Stimulated activated CD4-positive, alpha-beta T cell treated with anti-CD3 and anti-CD28 coated beads, Interleukin-15, amount 100 ng/mL, for 1 hour (primary cell): Measurements from ENCODE around the gene HOXD12.

Experiments used
- DNase-seq, 2 donors: peaks; one replicate each; pipeline ENCODE4 v3.0.0-alpha.2; 2020; ENCODE audit warnings: low read depth in 1 of 2, low spot score in 1 of 2

Gene HOXD12

DNA sequence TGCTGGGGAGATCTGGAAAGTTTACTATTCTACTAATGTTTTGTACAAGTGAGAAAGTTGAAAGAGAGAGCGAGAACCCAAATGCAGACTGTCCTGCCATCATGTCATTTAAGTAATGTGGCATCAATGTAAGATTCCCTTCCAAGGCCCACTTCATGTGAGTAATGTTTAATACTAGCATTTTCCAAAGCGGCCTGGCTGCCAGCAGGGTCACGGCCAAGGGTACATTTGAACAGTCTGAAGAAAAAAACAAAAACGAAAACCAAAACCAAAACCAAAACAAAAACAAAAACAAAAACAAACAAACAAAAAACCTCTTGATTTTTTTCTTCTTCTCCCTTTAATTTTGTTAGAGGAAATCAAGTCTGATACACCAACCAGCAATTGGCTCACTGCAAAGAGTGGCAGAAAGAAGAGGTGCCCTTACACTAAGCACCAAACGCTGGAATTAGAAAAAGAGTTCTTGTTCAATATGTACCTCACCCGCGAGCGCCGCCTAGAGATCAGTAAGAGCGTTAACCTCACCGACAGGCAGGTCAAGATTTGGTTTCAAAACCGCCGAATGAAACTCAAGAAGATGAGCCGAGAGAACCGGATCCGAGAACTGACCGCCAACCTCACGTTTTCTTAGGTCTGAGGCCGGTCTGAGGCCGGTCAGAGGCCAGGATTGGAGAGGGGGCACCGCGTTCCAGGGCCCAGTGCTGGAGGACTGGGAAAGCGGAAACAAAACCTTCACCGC is 19.2 kb downstream of the HOXD12 start:
- DNase-seq: no peak

DNA sequence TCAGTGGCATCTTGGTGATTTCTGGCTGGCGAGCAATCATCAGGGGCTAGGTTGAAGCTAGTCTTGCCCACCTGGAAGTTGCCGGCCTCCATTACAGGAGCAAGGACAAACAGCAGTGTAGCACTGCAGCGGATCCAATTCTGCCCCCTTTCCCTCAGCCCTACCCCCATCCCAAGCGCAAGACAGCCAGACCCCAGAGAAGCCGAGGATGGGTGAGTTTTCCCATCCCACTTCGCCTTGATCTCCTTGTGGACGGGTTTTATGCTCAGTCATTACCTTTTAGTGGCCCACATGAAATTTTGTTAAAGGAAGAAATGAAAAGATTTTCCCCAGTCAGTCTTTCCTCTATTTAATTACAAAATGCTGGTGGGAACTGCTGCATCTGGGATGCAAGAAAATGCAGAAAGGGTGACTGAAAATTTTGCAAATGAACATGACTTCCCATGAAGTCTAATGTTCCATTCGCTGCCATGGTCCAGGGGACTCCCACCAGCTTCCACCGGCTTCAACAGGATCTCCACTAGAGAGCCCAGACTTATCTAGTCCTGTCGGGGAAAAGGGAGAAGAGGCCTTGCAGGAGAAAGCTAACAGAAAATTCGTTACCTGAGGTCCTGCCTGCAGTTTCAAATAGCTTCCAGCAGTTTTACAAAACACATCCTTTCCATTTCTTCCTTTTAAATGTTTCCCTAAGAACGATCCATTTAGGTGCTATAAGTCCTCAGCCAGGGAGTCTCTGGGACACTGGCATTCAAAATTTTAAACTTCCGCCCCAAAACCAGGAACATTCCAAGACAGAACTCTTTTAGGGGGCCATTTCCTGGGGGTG is 21.0 kb downstream of the HOXD12 start:
- DNase-seq: no peak

DNA sequence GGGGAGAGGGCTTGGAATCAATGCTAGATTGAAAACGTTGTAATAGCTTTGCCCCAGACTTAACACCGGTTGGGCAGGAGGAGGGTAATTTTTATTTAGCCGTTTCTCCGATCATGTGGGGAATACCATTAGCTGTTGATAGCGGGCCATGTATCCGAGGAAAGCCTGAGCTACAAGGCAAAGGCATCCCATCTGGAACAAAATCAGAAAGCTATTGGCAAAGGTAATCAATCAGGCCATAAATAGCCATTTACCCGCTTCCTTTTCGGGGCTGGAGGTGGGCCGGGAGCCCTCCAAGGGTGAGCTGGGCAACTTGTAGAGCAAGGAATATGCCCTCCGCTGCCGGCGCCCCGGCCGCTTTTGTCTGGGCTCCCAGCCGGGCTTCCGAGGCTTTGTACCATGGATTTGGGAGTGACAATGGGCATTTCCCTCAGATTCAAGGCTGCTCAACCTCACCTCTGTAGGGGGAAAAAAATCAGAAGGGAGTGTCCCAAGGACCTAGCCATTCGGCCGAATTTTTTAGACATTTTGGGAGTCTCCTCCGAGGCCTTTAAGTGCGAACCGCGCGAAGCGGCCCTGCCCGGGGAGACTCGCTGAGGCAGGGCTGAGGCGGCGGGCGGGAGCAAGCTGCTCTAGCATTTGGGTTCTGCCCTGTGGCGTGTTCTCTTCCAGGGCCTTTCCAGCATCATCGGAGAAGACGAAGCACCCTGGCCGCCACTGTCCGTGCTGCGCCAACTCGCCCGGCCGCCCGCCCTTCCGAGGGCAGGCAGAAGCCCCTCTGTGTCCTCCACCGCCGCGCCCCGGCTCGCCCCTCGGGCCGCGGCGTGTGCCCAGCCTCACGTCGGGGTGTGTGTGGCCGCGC is 21.8 kb downstream of the HOXD12 start:
- no peak for DNase-seq

DNA sequence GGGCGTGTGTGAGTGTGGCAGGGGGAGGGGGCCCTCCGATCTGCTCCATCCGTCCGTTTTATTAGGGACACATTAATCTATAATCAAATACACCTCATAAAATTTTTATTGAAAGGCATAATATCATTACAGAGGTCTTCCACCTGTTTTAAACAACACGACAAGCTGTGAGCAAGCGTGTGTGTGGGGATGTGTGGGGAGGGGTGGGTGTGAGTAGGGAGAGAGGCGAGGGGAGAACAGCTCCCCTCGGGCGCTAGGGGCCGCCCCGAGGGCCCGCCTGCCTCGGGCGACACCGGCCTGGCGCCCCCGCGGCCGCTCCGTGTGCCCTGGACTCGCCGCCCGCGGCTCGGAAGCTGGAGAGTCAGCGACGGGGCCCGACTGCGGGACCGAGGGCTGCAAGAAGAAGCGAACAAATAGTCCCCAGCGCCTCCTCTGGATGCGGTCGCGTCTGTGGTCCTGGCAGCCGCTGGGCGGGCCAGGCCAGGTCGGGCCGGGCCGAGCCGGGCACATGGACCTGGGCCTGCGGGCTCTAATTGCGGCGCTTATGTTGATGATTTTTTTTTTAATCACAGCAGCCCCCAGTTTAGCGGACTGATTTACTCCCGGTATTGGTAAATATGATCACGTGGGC is 22.6 kb downstream of the HOXD12 start:
- DNase-seq: no peak

DNA sequence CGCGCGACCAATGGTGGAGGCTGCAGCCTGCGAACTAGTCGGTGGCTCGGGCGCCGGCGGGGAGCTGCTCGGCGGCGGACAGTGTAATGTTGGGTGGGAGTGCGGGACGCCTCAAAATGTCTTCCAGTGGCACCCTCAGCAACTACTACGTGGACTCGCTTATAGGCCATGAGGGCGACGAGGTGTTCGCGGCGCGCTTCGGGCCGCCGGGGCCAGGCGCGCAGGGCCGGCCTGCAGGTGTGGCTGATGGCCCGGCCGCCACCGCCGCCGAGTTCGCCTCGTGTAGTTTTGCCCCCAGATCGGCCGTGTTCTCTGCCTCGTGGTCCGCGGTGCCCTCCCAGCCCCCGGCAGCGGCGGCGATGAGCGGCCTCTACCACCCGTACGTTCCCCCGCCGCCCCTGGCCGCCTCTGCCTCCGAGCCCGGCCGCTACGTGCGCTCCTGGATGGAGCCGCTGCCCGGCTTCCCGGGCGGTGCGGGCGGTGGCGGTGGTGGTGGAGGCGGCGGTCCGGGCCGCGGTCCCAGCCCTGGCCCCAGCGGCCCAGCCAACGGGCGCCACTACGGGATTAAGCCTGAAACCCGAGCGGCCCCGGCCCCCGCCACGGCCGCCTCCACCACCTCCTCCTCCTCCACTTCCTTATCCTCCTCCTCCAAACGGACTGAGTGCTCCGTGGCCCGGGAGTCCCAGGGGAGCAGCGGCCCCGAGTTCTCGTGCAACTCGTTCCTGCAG is 23.3 kb downstream of the HOXD12 start, which contains the start of gene HOXD9:
Gene HOXD9, plus strand, starts transcription at position 37 of the 728 bp plus-strand sequence. Its CDS starts 50 bp downstream, at position 87.
- no peak for DNase-seq

DNA sequence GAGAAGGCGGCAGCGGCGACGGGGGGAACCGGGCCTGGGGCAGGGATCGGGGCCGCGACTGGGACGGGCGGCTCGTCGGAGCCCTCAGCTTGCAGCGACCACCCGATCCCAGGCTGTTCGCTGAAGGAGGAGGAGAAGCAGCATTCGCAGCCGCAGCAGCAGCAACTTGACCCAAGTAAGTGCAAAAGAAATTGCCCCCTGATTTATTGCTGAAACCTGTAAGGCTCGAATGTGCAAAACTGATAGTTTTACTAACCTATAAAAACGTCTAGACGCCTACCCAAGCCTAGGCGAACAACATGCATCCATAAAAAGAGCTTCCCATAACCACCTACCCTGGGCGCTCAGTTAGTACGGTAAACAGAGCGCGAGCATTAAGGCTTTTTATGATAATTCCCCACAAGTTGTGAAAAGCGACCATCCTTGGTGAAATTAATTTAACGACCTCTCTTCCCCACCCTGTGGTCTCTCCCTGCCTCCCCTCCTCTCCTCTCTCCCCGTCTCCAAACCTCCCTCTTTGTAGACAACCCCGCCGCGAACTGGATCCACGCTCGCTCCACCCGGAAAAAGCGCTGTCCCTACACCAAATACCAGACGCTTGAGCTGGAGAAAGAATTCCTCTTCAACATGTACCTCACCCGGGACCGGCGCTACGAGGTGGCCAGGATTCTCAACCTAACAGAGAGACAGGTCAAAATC is 24.0 kb downstream of the HOXD12 start:
- DNase-seq: no peak

DNA sequence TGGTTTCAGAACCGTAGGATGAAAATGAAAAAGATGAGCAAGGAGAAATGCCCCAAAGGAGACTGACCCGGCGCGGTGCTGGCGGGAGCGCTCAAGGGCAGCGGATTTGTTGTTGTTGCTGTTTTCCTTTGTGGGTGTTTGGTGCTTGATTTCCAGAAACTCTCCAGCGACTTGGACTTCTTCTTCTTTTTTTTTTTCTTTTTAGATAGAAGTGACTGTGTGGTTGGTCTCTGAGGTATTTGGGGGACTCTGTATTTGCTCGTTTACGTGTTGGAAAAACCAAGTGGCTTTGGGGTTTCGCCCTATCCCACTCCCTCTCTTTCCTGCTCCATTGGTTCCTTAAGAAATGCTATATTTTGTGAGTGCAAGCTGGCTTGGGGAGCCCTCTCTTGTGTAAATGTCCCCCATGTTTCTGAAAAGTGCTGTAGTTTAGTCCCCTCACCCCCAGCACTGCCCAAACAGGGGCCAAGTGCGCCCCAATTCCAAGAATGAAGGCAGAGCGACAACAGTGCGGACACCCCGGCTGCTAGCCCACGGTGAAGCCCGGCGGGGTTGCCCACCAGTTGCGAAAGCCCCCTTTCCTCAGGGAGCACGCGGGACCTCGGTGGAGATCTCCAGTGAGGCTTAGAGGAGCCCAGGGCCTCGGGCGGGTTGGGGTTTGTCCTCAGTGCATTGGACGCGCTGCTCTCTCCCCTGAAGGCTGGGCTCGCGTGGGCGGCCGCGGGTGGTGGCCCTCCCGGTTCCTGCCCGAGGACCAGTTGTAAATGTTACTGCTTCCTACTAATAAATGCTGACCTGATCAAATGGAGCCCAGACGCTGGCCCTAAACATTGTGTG is 24.7 kb downstream of the HOXD12 start:
- DNase-seq: no peak

DNA sequence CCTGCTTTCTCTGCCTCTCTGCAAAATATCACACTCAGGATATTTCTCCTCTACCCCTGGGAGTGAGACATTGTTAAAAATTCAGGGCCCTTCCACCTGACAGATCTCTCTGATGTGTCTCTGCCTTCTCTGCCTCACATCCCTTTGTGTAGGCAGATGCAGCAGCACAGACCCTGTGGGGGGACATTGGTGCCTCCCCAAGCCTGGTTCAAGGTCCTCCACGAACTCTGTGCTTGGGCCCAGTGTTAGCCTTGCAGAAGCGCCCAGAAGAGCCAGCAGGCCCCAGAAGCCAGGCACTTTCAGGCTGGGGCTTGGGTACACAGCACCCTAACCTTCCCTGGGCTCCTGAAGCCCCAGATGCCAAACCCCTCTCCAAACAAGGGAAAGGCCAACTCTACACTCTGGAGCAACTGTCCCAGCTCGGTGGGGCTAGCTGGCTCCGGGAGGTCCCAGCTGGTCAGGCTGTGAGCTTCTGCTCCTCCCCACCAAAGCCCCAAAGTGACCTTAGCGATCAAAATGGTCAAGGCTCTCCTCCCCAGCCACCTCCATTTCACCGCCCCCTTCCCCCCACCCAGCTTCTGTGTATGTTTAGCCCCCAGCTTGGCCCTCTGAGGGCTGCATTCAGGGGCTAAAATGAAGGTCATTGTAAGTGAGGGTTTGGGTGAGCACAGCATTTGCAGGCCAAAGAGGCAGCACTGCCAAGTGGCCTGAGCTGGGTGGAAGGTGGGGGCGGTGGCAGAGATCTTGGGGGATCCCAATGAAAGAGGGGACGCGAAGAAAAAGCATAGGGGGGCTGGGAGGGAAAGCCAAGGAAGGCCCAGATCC is 25.6 kb downstream of the HOXD12 start:
- DNase-seq: no peak

DNA sequence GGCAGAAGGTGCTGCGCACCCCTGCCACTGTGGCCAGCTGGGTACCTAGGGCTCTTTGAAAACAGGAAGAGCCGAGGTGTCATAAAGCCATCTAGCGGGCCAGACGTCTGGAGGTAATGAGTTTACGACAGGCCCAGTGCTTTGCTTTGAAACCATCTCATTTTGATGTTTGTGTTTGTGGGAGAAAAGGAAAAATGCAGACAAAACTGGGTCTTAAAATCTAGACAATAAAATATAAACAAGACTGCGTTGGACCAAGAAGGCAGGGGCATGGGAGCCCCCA is 26.1 kb downstream of the HOXD12 start:
- DNase-seq: no peak

DNA sequence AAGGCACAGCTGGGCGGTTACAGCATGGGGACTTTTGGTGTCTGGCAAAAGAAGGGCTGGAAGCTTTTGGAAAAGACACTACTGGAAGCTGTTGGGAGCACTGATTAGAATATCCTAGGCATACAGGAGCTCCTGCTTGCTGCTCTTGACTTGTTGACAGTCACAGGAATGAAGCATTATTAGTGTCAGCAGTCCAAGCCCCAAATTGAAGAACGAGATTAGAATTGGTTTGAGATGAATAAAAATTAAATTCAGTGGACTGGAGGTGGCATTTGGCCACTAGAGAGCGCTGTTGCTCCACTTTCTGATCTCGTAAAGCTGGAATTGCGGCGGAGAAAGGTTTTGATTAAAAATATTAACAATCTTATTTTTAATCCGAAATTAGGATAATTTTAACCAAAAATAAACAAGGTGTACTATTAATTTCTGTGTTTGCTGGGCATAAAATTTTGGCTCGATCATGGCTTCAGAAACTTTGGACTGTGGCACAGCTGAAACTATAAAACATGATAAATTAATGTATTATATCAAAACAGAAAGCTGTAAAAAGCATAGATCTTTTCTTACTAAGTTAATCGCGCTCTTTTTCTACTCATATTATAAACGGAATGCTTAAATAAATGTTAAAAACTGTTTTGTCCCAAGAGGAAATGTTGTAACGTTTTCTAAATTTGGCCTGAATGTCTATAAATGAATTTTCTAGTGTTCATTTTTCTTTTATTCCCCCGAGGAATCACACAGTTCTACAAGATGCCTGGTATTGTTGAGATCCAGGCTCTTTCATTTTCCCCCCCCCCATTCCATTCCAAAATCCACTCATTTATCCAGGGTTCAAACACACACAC is 27.6 kb downstream of the HOXD12 start:
- DNase-seq: peak; percentile 21 to 47

DNA sequence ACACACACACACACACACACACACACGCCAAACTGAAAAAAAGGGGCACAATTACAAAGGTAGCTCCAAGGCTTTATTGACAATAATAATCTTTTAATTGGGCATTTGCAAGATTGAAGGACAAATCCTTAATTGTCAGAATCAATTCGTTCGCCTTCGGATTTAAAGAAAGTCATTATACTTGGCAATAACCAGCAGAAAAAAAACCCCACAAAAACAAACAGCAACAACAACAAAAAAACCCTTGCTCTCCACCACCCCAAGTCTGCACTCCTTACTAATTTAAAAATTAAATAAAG is 28.1 kb downstream of the HOXD12 start:
- DNase-seq: no peak

DNA sequence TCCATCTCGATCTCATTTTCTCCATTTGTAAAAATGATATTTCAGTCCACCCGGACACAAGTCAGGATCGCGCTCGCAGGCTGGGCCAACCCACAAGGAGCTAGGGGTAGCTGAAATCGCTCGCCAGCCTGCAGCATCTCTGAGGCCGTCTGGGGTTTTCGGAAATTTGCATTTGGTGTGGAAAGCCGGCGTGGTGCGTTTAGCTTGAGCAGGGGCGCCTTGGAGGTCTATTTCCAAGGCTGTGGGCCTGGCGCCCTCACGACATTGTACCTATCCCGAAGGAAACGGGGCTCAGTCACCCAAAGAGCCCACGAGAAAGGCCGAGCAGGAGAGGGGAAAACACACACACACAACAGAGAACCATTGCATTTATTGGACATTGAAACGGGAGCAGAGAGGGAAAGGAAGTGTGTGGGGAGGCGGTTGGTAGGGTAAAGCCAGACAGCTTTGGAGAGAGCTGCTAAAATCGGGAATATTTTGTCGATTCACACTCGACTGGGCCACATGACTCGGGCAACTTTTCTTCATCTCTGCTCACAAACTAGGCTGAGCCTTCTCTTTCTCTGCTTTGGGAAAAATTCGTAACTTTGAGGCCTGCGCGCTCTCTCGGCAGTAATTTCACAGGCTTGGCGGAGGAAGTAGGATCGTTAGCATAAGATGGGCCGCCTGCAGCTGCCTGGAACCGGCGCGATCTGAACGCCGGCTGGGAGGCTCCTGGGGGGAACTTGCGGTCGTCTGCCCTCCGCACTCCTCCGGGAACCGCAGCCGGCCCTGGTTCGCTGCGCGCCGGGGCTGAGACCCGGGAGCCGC is 28.8 kb downstream of the HOXD12 start:
- no peak for DNase-seq

DNA sequence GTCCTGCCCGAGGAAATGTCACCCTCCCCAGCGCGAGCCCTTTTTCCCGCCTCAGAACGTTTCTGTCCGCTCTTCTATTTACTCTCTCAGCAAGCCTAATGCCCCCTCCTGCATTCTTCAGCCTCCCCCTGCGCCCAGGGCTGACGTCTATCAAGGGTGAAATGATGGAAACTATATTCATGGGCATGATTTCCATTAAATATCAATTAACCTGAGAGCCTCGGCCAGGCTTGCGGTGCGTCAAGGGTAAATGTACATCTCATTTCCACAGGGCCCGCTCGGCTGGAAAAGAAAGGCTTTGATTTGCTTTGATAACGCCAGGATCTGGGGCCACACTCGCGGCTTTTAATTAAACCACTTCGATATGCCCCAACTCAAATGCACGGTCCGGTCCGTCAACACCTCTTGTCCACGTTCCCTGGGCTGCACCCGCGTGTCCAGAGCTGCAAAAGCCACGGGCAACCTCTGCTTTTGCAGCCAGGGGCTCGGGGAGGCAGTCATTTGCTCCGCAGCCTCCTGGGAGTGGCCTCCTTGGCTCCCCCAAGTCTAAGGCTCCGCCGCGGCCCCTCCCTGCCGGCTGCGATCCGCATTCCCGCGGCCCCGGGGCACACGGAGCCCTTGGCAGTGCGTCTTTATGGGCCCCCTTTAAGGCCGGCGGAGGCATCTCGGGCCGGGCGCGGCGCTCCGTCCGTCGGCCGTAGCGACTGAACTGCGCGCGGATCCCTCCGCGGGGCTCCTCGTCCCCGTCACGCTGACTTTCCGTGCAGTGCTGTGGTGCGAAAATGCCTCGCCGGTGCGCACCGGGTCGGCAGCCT is 29.6 kb downstream of the HOXD12 start, which contains the start of gene HOXD8:
Gene HOXD8, plus strand, starts transcription at position 724 of the 815 bp plus-strand sequence. CDS start 662 bp downstream, outside the sequence.
- DNase-seq: no peak

DNA sequence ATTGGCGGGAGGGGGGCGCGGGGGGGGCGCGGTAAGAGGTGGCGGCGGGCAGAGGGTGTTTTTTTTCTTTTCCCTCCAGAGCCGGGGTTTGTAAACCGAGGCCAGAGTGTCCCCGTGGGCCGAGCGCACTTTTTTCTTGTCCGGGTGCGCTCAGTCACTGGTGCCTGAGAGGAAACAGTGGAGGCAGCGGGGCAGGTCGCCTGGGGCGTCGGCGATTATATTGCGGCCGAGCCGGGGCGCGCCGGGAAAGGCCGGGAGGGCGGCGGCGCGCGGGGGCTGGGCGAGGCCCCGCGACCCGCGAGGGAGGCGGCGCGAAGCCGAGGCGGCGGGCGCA is 30.2 kb downstream of the HOXD12 start:
- no peak for DNase-seq

DNA sequence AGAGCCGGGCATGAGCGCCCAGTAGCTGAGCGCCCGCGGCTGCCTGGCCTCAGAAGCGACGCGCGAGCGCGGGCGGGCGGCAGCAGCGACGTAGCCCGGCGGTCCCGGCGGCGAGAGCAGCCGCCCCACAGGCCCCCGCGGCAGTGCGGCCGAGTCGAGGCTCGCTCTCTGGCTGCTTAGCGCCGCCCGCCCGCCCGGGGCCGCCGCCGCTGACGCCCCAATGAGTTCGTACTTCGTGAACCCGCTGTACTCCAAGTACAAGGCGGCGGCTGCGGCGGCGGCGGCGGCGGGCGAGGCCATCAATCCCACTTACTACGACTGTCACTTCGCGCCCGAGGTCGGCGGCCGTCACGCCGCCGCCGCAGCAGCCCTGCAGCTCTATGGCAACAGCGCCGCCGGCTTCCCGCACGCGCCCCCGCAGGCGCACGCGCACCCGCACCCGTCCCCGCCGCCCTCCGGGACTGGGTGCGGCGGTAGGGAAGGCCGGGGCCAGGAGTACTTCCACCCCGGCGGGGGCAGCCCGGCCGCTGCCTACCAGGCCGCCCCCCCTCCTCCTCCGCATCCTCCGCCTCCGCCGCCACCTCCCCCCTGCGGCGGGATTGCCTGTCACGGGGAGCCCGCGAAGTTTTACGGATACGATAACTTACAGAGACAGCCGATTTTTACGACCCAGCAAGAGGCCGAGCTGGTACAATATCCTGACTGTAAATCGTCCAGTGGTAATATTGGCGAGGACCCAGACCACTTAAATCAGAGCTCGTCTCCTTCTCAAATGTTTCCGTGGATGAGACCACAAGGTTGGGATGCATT is 30.8 kb downstream of the HOXD12 start:
- DNase-seq: no peak
